Measurements from ENCODE around the gene USP21. TPM values are rescaled to one million over a fixed set of nuclear protein-coding genes. Genes with fewer than 3 reads are reported as not detected.

The USP21 gene
- total and polyA plus RNA-seq, 2 of the 8 experiments (the other 6 are each of a cell fraction or from before 2014, with no cell fraction given), result 23.9 to 36.3 TPM

- Histone ChIP-seq H3K79me1 (ENCODE audit: low read depth, low read length) (peaks cover 6% of the 10 kb centered on the region; the same call in 1 of the 2 replicates), H3K36me3 (ENCODE audit: control insufficient read depth in 2 of 4, insufficient read depth in 4 of 4, low read length in 3 of 4) (peaks cover 4 to 14% (median 10%) of the 10 kb centered on the region in 4 experiments; a peak in 5 of 8 replicates), H3K9me3 (ENCODE audit: insufficient read depth in 2 of 2, low read depth in 1 of 2, low read length in 1 of 2) (no peaks in the 10 kb centered on the region), H3K4me2 (ENCODE audit: insufficient read depth in 1 of 2, low read depth in 2 of 2, low read length in 2 of 2) (no peak overlapping the region), H2BK15ac (ENCODE audit: low read length) (no peak overlapping the region), H3K23me2 (ENCODE audit: low read depth, low read length) (peaks cover 2% of the 10 kb centered on the region; the same call in 1 of the 2 replicates), H3K18ac (ENCODE audit: extremely low read depth, low read length) (no peak overlapping the region), H4K5ac (ENCODE audit: insufficient read length, low read depth, low read length) (no peak overlapping the region), H3K4ac (replicated peaks; ENCODE audit: insufficient read length, low read depth, low read length) (no peak overlapping the region), H2AFZ (ENCODE audit: low read length) (no peak overlapping the region), H3K4me1 (replicated peaks in 1 of 4; ENCODE audit: control insufficient read depth in 3 of 4, insufficient read depth in 4 of 4, low read length in 3 of 4) (peaks cover 3 to 12% (median 11%) of the 10 kb centered on the region in 4 experiments), H3K56ac (replicated peaks; ENCODE audit: insufficient read length, low read depth, low read length) (no peak overlapping the region), H3K23ac (ENCODE audit: insufficient read length) (no peak overlapping the region), H2BK120ac (replicated peaks; ENCODE audit: low read depth, low read length) (no peak overlapping the region), H2BK20ac (ENCODE audit: low read length) (no peak overlapping the region), H2BK12ac (ENCODE audit: low read depth, low read length) (no peak overlapping the region), H2BK5ac (ENCODE audit: low read depth, low read length) (no peak overlapping the region; the same call in 1 of the 2 replicates), H4K8ac (ENCODE audit: extremely low read depth, insufficient read depth, low read length) (no peak overlapping the region), H2AK5ac (ENCODE audit: low read depth, low read length) (no peak overlapping the region), H3K14ac (ENCODE audit: insufficient read length) (no peak overlapping the region), H3K27me3 (replicated peaks in 1 of 4; ENCODE audit: control insufficient read depth in 3 of 4, extremely low read depth in 1 of 4, insufficient read depth in 3 of 4, low read length in 3 of 4) (no peaks in the 10 kb centered on the region; a peak in 1 of 7 replicates), H3K9ac (replicated peaks in 1 of 4; ENCODE audit: extremely low read depth in 1 of 4, low read depth in 3 of 4, low read length in 3 of 4) (no peak overlapping the region), H3K4me3 (ENCODE audit: extremely low read depth in 1 of 4, insufficient read depth in 2 of 4, low read depth in 3 of 4, low read length in 4 of 4) (no peak overlapping the region), H3K27ac (ENCODE audit: low read depth, low read length) (no peak overlapping the region), H4K91ac (replicated peaks; ENCODE audit: insufficient read length, low read length) (no peak overlapping the region), H4K20me1 (replicated peaks in 1 of 2; ENCODE audit: control insufficient read depth in 1 of 2, insufficient read depth in 2 of 2, low read length in 2 of 2) (no peaks in the 10 kb centered on the region), H3K79me2 (ENCODE audit: control insufficient read depth in 1 of 2, insufficient read depth in 2 of 2, low read length in 2 of 2) (peaks cover 0 to 2% of the 10 kb centered on the region in 2 experiments; a peak in 1 of 4 replicates)
- 77% methylated on average over 15 of the region's 15 CpGs; no CpG with 5 or more reads in 1 of the 2 experiments for WGBS, 2 experiments (ENCODE audit: extremely low coverage in 1 of 2, insufficient coverage in 1 of 2, insufficient read length in 1 of 2, insufficient replicate concordance in 2 of 2, low coverage in 1 of 2, low lambda C conversion rate in 2 of 2, missing lambda C conversion rate in 1 of 2)
- ChIA-PET CTCF (ENCODE audit: partially characterized antibody) (interaction anchor here (0.5 to 6.1 kb wide), 26 partner anchors 11 to 196 kb away, joined by 3 to 67 read pairs (median 5); partner anchors contain the start of genes APOA2, B4GALT3, FCER1G and NDUFS2), POLR2A (ENCODE audit: partially characterized antibody) (interaction anchor here (0.6 to 4.6 kb wide), 5 partner anchors 9 to 121 kb away, joined by 3 to 45 read pairs (median 3); partner anchors contain the start of genes B4GALT3 and NDUFS2)
- FAIRE-seq (peak; percentile 71), DNase-seq (ENCODE audit: low read depth in 1 of 2, low spot score in 2 of 2) (peak in 1 of 2 experiments; percentile 70)
- TF ChIP-seq EZH2 (IDR thresholded peaks at IDR 0.05; ENCODE audit: low read depth, low read length, severe bottlenecking), result no peak
These were observed 33.5 kb downstream of the USP21 start for GRCh38 chr1:161192476-161193465.
